HG03432 (cell line): ENCODE results near the gene TEX14.
"Not testable (repeated sequence)": the region's sequence is repeated elsewhere in the genome, so short reads cannot be mapped to it uniquely, and the experiment has no call there.

Experiments
- ATAC-seq: cut with Tn5 transposase; IDR thresholded peaks from one replicate; pipeline ENCODE4 v1.9.1; 2021; ENCODE audit warnings: mild to moderate bottlenecking, moderate library complexity; ENCODE audit not compliant: unreplicated experiment

Gene TEX14

GRCh38 chr17:58657962-58658803, 33.7 kb downstream of the TEX14 start:
- ATAC-seq = not testable (repeated sequence)

GRCh38 chr17:58648236-58648635, 43.6 kb downstream of the TEX14 start:
- no peak for ATAC-seq

GRCh38 chr17:58643147-58643546, 48.7 kb downstream of the TEX14 start:
- no peak for ATAC-seq

GRCh38 chr17:58641887-58642311, 49.9 kb downstream of the TEX14 start:
- ATAC-seq = no peak

GRCh38 chr17:58640202-58640601, 51.6 kb downstream of the TEX14 start:
- ATAC-seq = no peak

- no peak for ATAC-seq
These were observed 52.2 kb downstream of the TEX14 start for GRCh38 chr17:58639681-58640080.

GRCh38 chr17:58637011-58637570, 54.8 kb downstream of the TEX14 start:
- ATAC-seq = no peak

- no peak for ATAC-seq
These were observed 59.2 kb downstream of the TEX14 start for GRCh38 chr17:58632324-58633314.

- ATAC-seq = peak; percentile 81
These were observed 60.1 kb downstream of the TEX14 start for GRCh38 chr17:58631523-58632323.

GRCh38 chr17:58630883-58631522, 60.8 kb downstream of the TEX14 start:
- no peak for ATAC-seq

GRCh38 chr17:58626905-58627304, 64.9 kb downstream of the TEX14 start:
- ATAC-seq = no peak

- ATAC-seq = no peak
These were observed 67.1 kb downstream of the TEX14 start for GRCh38 chr17:58624751-58625150.

- peak; percentile 80 for ATAC-seq
These were observed 70.7 kb downstream of the TEX14 start for GRCh38 chr17:58621174-58621573.

- no peak for ATAC-seq
These were observed 73.5 kb downstream of the TEX14 start for GRCh38 chr17:58618336-58618735.

- ATAC-seq = no peak
These were observed 74.3 kb downstream of the TEX14 start for GRCh38 chr17:58617563-58617962.

- ATAC-seq = peak; percentile 76
These were observed 75.8 kb downstream of the TEX14 start for GRCh38 chr17:58615768-58616659.

GRCh38 chr17:58614859-58615459, 76.9 kb downstream of the TEX14 start:
- ATAC-seq = no peak

GRCh38 chr17:58611331-58611730, 80.5 kb downstream of the TEX14 start:
- ATAC-seq = no peak

GRCh38 chr17:58606934-58607333, 84.9 kb downstream of the TEX14 start:
- no peak for ATAC-seq
